ENCODE measurements around the gene TEAD4. TPM values are rescaled to one million over a fixed set of nuclear protein-coding genes. Genes with fewer than 3 reads are reported as not detected.

The TEAD4 gene
- total RNA-seq, 4 donors from 2014 or later = 14.8 to 34.3 (median 23.4) TPM

DNA sequence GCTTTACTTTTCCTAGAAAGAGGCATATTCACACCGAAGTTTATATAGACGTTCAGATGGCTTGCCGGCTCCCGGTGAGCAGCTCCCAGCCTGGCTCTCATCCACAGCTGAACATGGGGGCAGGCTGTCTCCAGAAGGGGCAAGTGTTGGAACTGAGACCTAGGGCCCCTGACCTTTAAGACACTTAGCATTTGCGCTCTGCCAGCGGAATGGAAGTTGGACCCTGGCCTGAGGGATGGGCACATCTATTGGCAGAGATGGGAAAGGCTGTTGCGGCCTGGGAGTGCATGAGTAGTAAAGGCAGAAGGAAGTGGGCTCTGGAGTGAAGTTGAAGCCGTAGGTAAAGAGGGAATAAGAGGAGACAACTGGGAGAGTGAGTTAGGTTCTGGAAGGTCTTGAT is 63.8 kb downstream of the TEAD4 start:
- WGBS, 2 donors = 86 to 89% methylated on average over 8 of the region's 8 CpGs
- no peak for TF ChIP-seq POLR2A (IDR thresholded peaks at IDR 0.05)
- TF ChIP-seq, protein P1, sequence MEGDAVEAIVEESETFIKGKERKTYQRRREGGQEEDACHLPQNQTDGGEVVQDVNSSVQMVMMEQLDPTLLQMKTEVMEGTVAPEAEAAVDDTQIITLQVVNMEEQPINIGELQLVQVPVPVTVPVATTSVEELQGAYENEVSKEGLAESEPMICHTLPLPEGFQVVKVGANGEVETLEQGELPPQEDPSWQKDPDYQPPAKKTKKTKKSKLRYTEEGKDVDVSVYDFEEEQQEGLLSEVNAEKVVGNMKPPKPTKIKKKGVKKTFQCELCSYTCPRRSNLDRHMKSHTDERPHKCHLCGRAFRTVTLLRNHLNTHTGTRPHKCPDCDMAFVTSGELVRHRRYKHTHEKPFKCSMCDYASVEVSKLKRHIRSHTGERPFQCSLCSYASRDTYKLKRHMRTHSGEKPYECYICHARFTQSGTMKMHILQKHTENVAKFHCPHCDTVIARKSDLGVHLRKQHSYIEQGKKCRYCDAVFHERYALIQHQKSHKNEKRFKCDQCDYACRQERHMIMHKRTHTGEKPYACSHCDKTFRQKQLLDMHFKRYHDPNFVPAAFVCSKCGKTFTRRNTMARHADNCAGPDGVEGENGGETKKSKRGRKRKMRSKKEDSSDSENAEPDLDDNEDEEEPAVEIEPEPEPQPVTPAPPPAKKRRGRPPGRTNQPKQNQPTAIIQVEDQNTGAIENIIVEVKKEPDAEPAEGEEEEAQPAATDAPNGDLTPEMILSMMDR (IDR thresholded peaks at IDR 0.05) = no peak
- no peak for DNase-seq (ENCODE audit: low spot score in 2 of 2)
- H3K4me3 ChIP-seq (ENCODE audit: low read depth, poor library complexity, severe bottlenecking) = no peak overlapping the region
- intact Hi-C loops (cut with DNase I; ENCODE audit: low total_unique reads) = no loop called here

DNA sequence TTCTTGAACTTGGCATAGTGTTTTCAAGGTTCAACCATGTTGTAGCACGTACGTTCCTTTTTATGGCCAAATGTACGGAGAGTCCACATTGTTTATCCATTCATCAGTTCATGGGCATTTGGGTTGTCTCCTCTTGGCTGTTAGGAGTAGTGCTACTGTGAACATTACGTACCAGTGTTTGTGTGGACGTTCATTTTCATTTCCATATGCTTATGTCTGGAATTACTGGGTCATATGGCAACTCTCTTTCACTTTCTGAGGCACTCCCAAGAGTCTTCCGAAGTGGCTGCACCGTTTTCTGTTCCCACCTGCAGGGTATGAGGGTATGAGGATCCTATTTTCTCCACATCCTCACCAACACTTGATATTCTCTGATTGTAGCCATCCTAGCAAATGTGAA is 68.9 kb downstream of the TEAD4 start:
- TF ChIP-seq, protein P1 (IDR thresholded peaks at IDR 0.05) = no peak
- no peak for TF ChIP-seq POLR2A (IDR thresholded peaks at IDR 0.05)
- WGBS, 2 donors = 77 to 82% methylated on average over 7 of the region's 7 CpGs
- no peak overlapping the region for H3K4me3 ChIP-seq (ENCODE audit: low read depth, poor library complexity, severe bottlenecking)
- DNase-seq (ENCODE audit: low spot score in 2 of 2) = no peak
- intact Hi-C loops (cut with DNase I; ENCODE audit: low total_unique reads) = no loop called here

DNA sequence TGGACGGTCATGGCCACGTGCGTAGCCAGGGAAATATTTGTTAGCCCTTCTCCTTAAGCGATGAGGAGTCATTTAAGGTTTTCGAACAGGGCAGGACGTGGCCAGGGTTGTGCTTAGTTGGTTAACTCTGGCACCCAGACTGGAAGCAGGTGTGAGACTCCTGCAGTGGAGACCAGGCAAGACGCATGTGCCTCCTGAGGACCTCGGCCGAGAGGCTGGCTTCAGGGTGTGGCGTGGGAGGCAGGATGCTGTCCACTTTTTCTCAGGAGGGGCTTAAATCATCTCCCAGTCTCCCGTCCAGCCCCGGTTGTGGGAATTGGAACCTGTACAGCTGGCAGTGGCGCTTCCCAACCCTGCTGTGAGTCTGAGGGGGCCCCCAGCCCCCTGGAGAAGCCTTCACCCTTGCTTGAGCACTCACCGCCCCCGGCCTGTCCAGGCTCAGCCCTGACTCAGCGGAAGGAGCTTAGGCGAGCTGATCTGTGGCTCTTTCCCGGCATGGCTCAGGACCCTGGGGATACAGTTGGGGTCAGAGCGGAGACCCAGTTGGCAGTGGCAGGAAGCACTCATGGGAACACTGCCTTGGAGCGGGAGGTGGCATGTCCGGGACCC is 71.7 kb downstream of the TEAD4 start:
- intact Hi-C loops (cut with DNase I; ENCODE audit: low total_unique reads) = no loop called here
- DNase-seq (ENCODE audit: low spot score in 2 of 2) = no peak
- no peak overlapping the region for H3K4me3 ChIP-seq (ENCODE audit: low read depth, poor library complexity, severe bottlenecking)
- WGBS, 2 donors = 81 to 95% methylated on average over 20 to 21 of the region's 21 CpGs
- TF ChIP-seq, protein P1 (IDR thresholded peaks at IDR 0.05) = no peak
- TF ChIP-seq POLR2A (IDR thresholded peaks at IDR 0.05) = no peak

DNA sequence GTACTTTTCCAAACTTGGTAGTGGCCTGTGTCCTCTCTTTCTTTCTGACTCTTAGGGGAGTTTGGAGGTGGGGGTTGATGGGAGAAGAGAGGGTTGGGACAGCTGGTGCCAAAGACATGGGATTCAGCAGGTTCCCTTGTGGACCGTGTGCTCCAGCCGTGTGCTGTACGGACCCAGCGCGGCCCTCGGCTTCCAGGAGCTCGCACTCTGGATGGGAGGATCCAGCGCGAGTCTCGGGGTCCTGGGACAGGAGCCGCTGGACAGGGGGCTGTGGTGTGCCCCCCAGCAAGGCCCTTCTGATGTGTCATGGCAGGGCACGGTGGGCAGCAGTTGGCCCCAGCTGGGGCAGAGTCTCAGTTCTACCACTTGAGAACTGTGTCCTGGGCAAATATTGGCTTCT is 73.0 kb downstream of the TEAD4 start:
- intact Hi-C loops (cut with DNase I; ENCODE audit: low total_unique reads) = no loop called here
- no peak for DNase-seq (ENCODE audit: low spot score in 2 of 2)
- TF ChIP-seq POLR2A (IDR thresholded peaks at IDR 0.05) = no peak
- TF ChIP-seq, protein P1 (IDR thresholded peaks at IDR 0.05) = no peak
- 87 to 89% methylated on average over 12 of the region's 12 CpGs for WGBS, 2 donors
- no peak overlapping the region for H3K4me3 ChIP-seq (ENCODE audit: low read depth, poor library complexity, severe bottlenecking)

DNA sequence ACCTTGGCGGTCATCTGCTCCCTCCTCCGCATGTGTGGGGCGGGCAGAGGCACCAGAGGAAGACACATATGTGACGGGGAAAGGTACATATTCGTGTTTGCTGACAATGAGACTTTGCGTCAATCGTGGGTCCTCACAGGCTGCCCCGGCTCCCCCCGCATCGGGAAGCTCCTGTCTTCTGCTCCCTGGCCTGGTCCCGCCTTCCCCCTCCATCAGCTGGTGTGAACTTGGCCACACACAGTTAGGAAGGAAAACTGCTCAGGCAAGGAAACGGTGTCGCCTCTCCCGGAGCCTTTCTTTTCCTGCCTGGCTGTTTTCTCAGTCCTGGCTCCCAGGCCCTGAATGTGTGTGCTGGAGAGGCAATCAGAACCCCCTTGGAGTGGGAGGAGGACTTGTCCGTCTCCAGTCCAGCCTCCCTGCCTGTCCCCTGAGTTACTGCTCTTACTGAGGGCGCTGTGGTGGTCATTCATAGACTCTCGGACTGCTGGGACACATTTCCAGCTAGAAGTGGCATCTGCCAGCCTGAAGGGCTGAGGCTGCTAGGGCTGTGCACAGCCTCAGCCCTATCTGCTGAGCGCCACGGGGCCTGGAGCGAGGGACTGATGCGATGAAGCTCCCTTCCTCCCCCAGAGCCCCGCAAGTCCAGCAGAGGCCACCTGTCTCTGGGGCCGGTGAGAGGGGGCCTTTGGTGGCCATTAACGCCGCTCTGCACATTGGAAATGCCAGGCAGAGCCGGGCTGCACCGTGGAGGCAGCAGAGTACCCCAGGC is 73.8 kb downstream of the TEAD4 start:
- no peak overlapping the region for H3K4me3 ChIP-seq (ENCODE audit: low read depth, poor library complexity, severe bottlenecking)
- DNase-seq (ENCODE audit: low spot score in 2 of 2) = no peak
- intact Hi-C loops (cut with DNase I; ENCODE audit: low total_unique reads) = no loop called here
- 80 to 82% methylated on average over 26 to 27 of the region's 27 CpGs for WGBS, 2 donors
- TF ChIP-seq, protein P1 (IDR thresholded peaks at IDR 0.05) = no peak
- no peak for TF ChIP-seq POLR2A (IDR thresholded peaks at IDR 0.05)
